Upper lobe of left lung (tissue), 6 donors: ENCODE data around the gene RELB. TPM values are rescaled to one million over a fixed set of nuclear protein-coding genes. Genes with fewer than 3 reads are reported as not detected.

Source experiments
- ATAC-seq, 2 donors: fragments of 200-7000 bp; cut with Tn5 transposase; one replicate each; pipeline ENCODE4 v1.9.1; 2022; ENCODE audit warnings: mild to moderate bottlenecking in 2 of 2, moderate library complexity in 2 of 2; ENCODE audit not compliant: low FRiP score in 2 of 2
- DNase-seq, 2 donors: peaks; one replicate each; pipeline ENCODE4 v3.0.0-alpha.2; 2019 to 2020
- H3K27ac ChIP-seq, 4 donors: fragments of 200-600 bp; sonication (generic); one replicate each; pipeline ENCODE4 v1.5.1; 2016 to 2019
- H3K27me3 ChIP-seq, 4 donors: fragments of 200-600 bp; sonication (generic); one replicate each; pipeline ENCODE4 v1.5.1; 2017 to 2019
- H3K36me3 ChIP-seq, 4 donors: fragments of 200-600 bp; sonication (generic); one replicate each; pipeline ENCODE4 v1.5.1; 2016 to 2019
- H3K4me1 ChIP-seq, 4 donors: fragments of 200-600 bp; sonication (generic); one replicate each; pipeline ENCODE4 v1.5.1; 2018 to 2019
- H3K4me3 ChIP-seq, 4 donors: fragments of 200-600 bp; sonication (generic); one replicate each; pipeline ENCODE4 v1.5.1; 2017 to 2019; ENCODE audit warnings: mild to moderate bottlenecking in 2 of 4, moderate library complexity in 1 of 4
- H3K9me3 ChIP-seq, 4 donors: fragments of 200-600 bp; sonication (generic); one replicate each; pipeline ENCODE4 v1.5.1; 2018 to 2019
- EP300 ChIP-seq, 4 donors: sonication (generic); formaldehyde crosslinking; IDR thresholded peaks; one replicate each; pipeline ENCODE4 v1.5.1; 2017; ENCODE audit warnings: antibody characterized with exemption in 4 of 4, control low read depth in 2 of 4
- POLR2A ChIP-seq, 4 donors: fragments of 450-650 bp; IDR thresholded peaks; one replicate each; pipeline ENCODE4 v1.5.1; 2016 to 2017; ENCODE audit warnings: antibody characterized with exemption in 4 of 4, mild to moderate bottlenecking in 2 of 4
- POLR2AphosphoS5 ChIP-seq, 2 donors: sonication (generic); formaldehyde crosslinking; IDR thresholded peaks; one replicate each; pipeline ENCODE4 v1.5.1; 2017; ENCODE audit warnings: antibody characterized with exemption in 2 of 2
- WGBS, 2 donors: methylation state at CpG; one replicate each; pipeline ENCODE4 v1.1.5; 2017 to 2018; 5-methylcytosine and 5-hydroxymethylcytosine counted together
- total RNA-seq, 6 donors: library from RNA; depleted of rRNA in 4 of 6; stranded (reverse); fragments of >200 nt in 4 of 6; gene quantifications; one replicate each; pipeline versions ENCODE4 v1.1.0 to v1.2.1, GENCODE V29; 2016 to 2021
- TF ChIP-seq, protein P1 (sequence below), 6 experiments: fragments of 450-650 bp in 4 of 6; fragments of 200-600 bp in 2 of 6; sonication (generic) in 2 of 6; IDR thresholded peaks; one replicate each; pipeline ENCODE4 v1.5.1; 2016 to 2019; ENCODE audit warnings: antibody characterized with exemption in 6 of 6
- donor health status: DM: no; HTN: no; CAD: no; lungs with moderate emphysema.
- donor health status: DM: no; HTN: yes; CAD: no; lungs with severe emphysema.

RELB gene
- total RNA-seq, 6 donors from 2014 or later, result 4.0 to 31.1 (median 18.1) TPM

DNA sequence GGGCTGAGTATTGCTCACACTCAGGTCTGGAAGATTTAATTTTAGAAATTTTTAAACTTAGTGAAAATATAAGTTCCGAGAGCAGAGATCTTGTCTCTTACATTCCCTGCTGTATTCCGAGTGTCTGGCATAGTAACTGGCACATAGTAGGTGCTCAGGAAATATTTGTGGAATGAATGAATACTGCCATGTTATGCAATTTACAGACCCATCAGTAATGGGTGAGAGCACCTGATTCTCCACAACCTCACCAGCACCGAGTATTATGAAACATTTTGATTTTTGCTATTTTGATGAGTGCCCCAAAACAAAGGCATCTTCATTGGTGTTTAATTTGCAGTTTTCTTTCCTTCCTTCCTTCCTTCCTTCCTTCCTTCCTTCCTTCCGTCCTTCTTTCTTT, 21.8 kb downstream of the RELB start:
- Histone ChIP-seq H3K36me3 (peaks cover 0 to 37% (median 17%) of the 10 kb centered on the region in 4 donors), H3K4me3 (no peak overlapping the region), H3K27ac (no peak overlapping the region), H3K27me3 (no peaks in the 10 kb centered on the region), H3K4me1 (no peaks in the 10 kb centered on the region), H3K9me3 (no peaks in the 10 kb centered on the region)
- 92 to 95% methylated on average over 4 of the region's 4 CpGs for WGBS, 2 donors
- DNase-seq (no peak), ATAC-seq (no peak)
- no peak for TF ChIP-seq EP300 (IDR thresholded peaks at IDR 0.05)
- no peak for TF ChIP-seq POLR2AphosphoS5 (IDR thresholded peaks at IDR 0.05)

DNA sequence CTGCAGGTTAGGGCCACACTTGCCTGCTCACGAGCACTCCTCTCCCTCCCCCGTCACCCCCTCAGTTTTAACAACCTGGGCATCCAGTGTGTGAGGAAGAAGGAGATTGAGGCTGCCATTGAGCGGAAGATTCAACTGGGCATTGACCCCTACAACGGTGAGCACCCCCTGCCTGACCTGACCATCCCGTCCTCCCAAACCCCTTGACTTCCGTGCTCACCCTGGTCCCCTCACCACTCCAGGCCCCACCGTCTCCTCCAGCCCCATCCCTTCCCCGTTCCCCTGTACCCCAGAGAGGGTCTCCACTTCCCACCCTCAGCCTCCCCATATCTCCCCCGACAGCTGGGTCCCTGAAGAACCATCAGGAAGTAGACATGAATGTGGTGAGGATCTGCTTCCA, 24.0 kb downstream of the RELB start:
- H3K27me3 ChIP-seq, result no peaks in the 10 kb centered on the region
- DNase-seq (no peak), ATAC-seq (peak in 1 of 2 donors; percentile 62)
- TF ChIP-seq EP300 (IDR thresholded peaks at IDR 0.05) (no peak), POLR2A (IDR thresholded peaks at IDR 0.05) (no peak), POLR2AphosphoS5 (IDR thresholded peaks at IDR 0.05) (no peak)
- TF ChIP-seq, protein P1, sequence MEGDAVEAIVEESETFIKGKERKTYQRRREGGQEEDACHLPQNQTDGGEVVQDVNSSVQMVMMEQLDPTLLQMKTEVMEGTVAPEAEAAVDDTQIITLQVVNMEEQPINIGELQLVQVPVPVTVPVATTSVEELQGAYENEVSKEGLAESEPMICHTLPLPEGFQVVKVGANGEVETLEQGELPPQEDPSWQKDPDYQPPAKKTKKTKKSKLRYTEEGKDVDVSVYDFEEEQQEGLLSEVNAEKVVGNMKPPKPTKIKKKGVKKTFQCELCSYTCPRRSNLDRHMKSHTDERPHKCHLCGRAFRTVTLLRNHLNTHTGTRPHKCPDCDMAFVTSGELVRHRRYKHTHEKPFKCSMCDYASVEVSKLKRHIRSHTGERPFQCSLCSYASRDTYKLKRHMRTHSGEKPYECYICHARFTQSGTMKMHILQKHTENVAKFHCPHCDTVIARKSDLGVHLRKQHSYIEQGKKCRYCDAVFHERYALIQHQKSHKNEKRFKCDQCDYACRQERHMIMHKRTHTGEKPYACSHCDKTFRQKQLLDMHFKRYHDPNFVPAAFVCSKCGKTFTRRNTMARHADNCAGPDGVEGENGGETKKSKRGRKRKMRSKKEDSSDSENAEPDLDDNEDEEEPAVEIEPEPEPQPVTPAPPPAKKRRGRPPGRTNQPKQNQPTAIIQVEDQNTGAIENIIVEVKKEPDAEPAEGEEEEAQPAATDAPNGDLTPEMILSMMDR (IDR thresholded peaks at IDR 0.05), result no peak
- H3K4me3 ChIP-seq, result no peak overlapping the region
- H3K4me1 ChIP-seq, result no peaks in the 10 kb centered on the region
- 96 to 99% methylated on average over 9 of the region's 9 CpGs for WGBS, 2 donors
- no peaks in the 10 kb centered on the region for H3K9me3 ChIP-seq
- no peak overlapping the region for H3K27ac ChIP-seq
- peaks cover 0 to 53% (median 32%) of the 10 kb centered on the region in 4 donors for H3K36me3 ChIP-seq

DNA sequence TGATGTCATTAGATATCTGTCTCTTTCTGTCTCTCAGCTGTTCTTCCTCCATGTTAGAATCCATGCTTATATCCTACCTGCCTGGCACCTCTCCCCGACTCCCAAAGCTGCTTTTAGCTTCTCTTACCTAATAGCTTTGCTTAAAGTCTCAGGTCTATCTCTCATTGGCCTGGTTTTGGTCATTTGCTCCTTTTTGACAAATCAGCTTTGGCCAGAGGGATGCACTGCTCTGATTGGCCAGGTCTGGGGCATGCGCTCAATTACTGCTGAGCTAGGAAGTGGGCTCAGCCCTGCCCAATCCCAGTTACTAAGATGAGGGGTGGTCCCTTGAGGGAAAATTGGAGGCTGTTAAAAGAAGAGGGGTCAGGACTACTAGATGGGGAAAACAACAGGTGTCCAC, 26.1 kb downstream of the RELB start:
- H3K4me1 ChIP-seq, result no peaks in the 10 kb centered on the region
- no peak overlapping the region for H3K4me3 ChIP-seq
- peaks cover 0 to 65% (median 41%) of the 10 kb centered on the region in 4 donors for H3K36me3 ChIP-seq
- H3K27me3 ChIP-seq, result no peaks in the 10 kb centered on the region
- H3K27ac ChIP-seq, result no peak overlapping the region
- ATAC-seq (no peak), DNase-seq (no peak)
- WGBS, 2 donors, result 89 to 95% methylated on average over 2 of the region's 2 CpGs
- H3K9me3 ChIP-seq, result no peaks in the 10 kb centered on the region
- TF ChIP-seq, protein P1 (IDR thresholded peaks at IDR 0.05), result no peak
- TF ChIP-seq POLR2AphosphoS5 (IDR thresholded peaks at IDR 0.05), result no peak
- no peak for TF ChIP-seq EP300 (IDR thresholded peaks at IDR 0.05)
- TF ChIP-seq POLR2A (IDR thresholded peaks at IDR 0.05), result no peak

DNA sequence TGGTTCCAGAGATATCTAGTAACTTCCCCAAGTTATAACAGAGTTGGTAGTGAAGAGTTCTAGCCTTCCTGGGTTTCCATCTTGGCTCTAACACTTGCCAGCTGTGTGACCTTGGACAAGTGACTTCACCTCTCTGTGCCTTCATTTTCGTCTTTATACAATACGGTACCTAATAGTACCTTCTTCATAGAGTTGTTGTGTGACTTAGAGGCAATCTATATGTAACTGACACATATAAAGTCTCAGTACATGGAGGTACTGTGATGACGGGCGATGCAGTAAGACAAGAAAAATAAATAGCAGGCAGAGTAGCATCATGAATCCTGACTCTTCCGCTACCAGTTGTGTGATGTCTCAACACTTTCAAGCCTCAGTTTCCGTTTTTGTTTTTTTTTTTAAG, 29.6 kb downstream of the RELB start:
- Histone ChIP-seq H3K27ac (no peak overlapping the region), H3K27me3 (no peaks in the 10 kb centered on the region), H3K4me1 (no peaks in the 10 kb centered on the region), H3K36me3 (peaks cover 2 to 83% (median 60%) of the 10 kb centered on the region in 4 donors), H3K9me3 (no peaks in the 10 kb centered on the region), H3K4me3 (no peak overlapping the region)
- DNase-seq (no peak), ATAC-seq (no peak)
- 95% methylated on average over 6 of the region's 6 CpGs for WGBS, 2 donors
- TF ChIP-seq POLR2AphosphoS5 (IDR thresholded peaks at IDR 0.05) (no peak), POLR2A (IDR thresholded peaks at IDR 0.05) (no peak), EP300 (IDR thresholded peaks at IDR 0.05) (no peak)
- TF ChIP-seq, protein P1 (IDR thresholded peaks at IDR 0.05), result no peak

DNA sequence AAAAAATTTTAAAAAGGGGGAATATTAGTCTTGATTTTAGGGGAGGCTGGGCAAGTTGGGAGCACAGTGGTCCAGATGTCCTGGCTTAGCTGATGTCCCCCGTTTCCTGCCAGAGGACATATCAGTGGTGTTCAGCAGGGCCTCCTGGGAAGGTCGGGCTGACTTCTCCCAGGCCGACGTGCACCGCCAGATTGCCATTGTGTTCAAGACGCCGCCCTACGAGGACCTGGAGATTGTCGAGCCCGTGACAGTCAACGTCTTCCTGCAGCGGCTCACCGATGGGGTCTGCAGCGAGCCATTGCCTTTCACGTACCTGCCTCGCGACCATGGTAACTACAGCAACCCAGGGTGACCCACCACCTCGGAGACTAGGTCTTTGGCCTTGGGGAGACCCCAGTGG, 31.2 kb downstream of the RELB start:
- Histone ChIP-seq H3K9me3 (no peaks in the 10 kb centered on the region), H3K27me3 (no peaks in the 10 kb centered on the region), H3K4me3 (no peak overlapping the region), H3K4me1 (no peaks in the 10 kb centered on the region), H3K27ac (no peak overlapping the region), H3K36me3 (peaks cover 2 to 84% (median 63%) of the 10 kb centered on the region in 4 donors)
- TF ChIP-seq POLR2AphosphoS5 (IDR thresholded peaks at IDR 0.05), result no peak
- TF ChIP-seq POLR2A (IDR thresholded peaks at IDR 0.05), result no peak
- TF ChIP-seq EP300 (IDR thresholded peaks at IDR 0.05), result no peak
- TF ChIP-seq, protein P1 (IDR thresholded peaks at IDR 0.05), result no peak
- DNase-seq (no peak), ATAC-seq (no peak)
- WGBS, 2 donors, result 88 to 97% methylated on average over 10 to 18 of the region's 18 CpGs
